ENCODE results near the gene RFC4. TPM values are rescaled to one million over a fixed set of nuclear protein-coding genes. Genes with fewer than 3 reads are reported as not detected.

The RFC4 gene
- total and polyA plus RNA-seq, 2 of the 13 experiments (the other 11 are each of a cell fraction or from before 2014, with no cell fraction given) = 18.5 to 103 TPM

- Histone ChIP-seq H3K4me3 (replicated peaks in 1 of 3; ENCODE audit: insufficient read depth in 1 of 3, low read depth in 2 of 3, low read length in 3 of 3) (no peak overlapping the region), H3K79me2 (ENCODE audit: insufficient read depth, low read length) (no peaks in the 10 kb centered on the region), H3K4me2 (ENCODE audit: low read depth, low read length) (no peak overlapping the region), H3K36me3 (replicated peaks in 1 of 2; ENCODE audit: control insufficient read depth in 1 of 2, insufficient read depth in 2 of 2, low read length in 2 of 2) (no peaks in the 10 kb centered on the region), H3K27ac (ENCODE audit: extremely low read length, insufficient read depth, low read length) (no peak overlapping the region), H3K4me1 (ENCODE audit: insufficient read depth, low read length) (peaks cover 59% of the 10 kb centered on the region), H3K27me3 (ENCODE audit: control insufficient read depth in 1 of 2, insufficient read depth in 2 of 2, low read length in 2 of 2) (peaks cover 0 to 26% of the 10 kb centered on the region in 2 experiments), H4K20me1 (ENCODE audit: insufficient read depth, low read length) (no peaks in the 10 kb centered on the region), H2AFZ (ENCODE audit: low read length) (no peak overlapping the region), H3K9ac (ENCODE audit: insufficient read depth, low read depth, low read length) (no peak overlapping the region), H3K9me3 (ENCODE audit: low read length) (no peaks in the 10 kb centered on the region)
- ATAC-seq (no peak), DNase-seq (ENCODE audit: low spot score) (peak; percentile 56), FAIRE-seq (peak; percentile 89)
- ChIA-PET CTCF (ENCODE audit: low intra/inter-chr PET ratio, low total read pairs) (interaction anchor here (1.2 kb wide), 1 partner anchor 207 kb away, joined by 5 read pairs; no protein-coding TSS in a partner anchor), POLR2A (interaction anchor here (0.5 to 1.8 kb wide), 4 partner anchors 15 to 556 kb away, joined by 3 to 7 read pairs (median 4); partner anchors contain the start of gene EIF4A2)
- TF ChIP-seq ZBTB44 (CRISPR knock-in tag; IDR thresholded peaks at IDR 0.05) (no peak), SMC3 (IDR thresholded peaks at IDR 0.05; ENCODE audit: low read length) (peak; percentile 48; the same call in 1 of the 2 replicates), CTCF (CRISPR knock-in tag; IDR thresholded peaks at IDR 0.05) (peak; percentile 69), NFRKB (IDR thresholded peaks at IDR 0.05) (no peak), EED (CRISPR knock-in tag; IDR thresholded peaks at IDR 0.05) (no peak), RAD21 (CRISPR knock-in tag; IDR thresholded peaks at IDR 0.05) (0 out of 2 replicates have a peak, but pooled peaks have one; percentile 52), STAG1 (CRISPR knock-in tag; IDR thresholded peaks at IDR 0.05) (peak; percentile 78), DBP (CRISPR knock-in tag; IDR thresholded peaks at IDR 0.05; ENCODE audit: not compliant biosample characterization) (no peak), HOXA3 (CRISPR knock-in tag; IDR thresholded peaks at IDR 0.05) (no peak)
- in situ Hi-C loops (cut with HindIII; ENCODE audit: extremely low pct_ligation_motif_present, low pct_unique_long_range_greater_than_20kb) = loop anchor here (25.0 kb wide), 2 partner anchors 559 to 834 kb away; no protein-coding TSS in a partner anchor
- WGBS (ENCODE audit: low lambda C conversion rate) = 30% methylated on average over 11 of the region's 11 CpGs
- no TSS peak for BruUV-seq (replicated peaks)
- intact Hi-C loops (cut with micrococcal nuclease; ENCODE audit: unreplicated experiment) = loop anchor here (1.0 to 2.0 kb wide), 2 partner anchors 207 to 269 kb away; no protein-coding TSS in a partner anchor
Measured at GRCh38 chr3:186821429-186822387, 15.4 kb upstream of the RFC4 start.

Measured in HepG2 (cell line).